SHP77 (cell line): ENCODE measurements around the gene CAMTA1.
"Not testable (repeated sequence)": the region's sequence is repeated elsewhere in the genome, so short reads cannot be mapped to it uniquely, and the experiment has no call there.

Experiments used
- DNase-seq, 2 experiments: peaks; one replicate each; lab custom pipeline; 2025; lab: John Stamatoyannopoulos, UW

Gene CAMTA1

DNA sequence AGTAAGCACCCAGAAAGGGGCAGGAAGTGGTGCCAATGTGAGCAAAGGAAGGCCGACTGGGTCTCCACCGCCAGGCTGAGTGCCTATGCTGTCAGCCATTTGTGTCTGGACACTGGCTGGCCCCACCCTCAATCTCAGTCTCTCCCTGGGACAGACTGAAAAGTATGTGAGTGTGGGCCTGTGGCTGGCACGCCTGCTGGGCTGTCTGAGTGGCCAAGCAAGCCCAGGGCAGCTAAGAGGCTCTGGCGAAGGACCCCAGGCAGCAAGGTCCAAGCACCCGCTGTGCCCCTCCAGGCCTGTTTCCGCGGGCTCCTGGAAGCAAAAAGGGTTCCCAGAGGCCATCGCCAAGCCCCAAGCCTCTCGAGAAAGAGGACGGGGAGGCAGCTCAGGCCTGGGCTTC lies 892.6 kb downstream of the CAMTA1 start:
- no peak for DNase-seq

GRCh38 chr1:7678491-7679158 lies 893.4 kb downstream of the CAMTA1 start:
- DNase-seq: no peak

DNA sequence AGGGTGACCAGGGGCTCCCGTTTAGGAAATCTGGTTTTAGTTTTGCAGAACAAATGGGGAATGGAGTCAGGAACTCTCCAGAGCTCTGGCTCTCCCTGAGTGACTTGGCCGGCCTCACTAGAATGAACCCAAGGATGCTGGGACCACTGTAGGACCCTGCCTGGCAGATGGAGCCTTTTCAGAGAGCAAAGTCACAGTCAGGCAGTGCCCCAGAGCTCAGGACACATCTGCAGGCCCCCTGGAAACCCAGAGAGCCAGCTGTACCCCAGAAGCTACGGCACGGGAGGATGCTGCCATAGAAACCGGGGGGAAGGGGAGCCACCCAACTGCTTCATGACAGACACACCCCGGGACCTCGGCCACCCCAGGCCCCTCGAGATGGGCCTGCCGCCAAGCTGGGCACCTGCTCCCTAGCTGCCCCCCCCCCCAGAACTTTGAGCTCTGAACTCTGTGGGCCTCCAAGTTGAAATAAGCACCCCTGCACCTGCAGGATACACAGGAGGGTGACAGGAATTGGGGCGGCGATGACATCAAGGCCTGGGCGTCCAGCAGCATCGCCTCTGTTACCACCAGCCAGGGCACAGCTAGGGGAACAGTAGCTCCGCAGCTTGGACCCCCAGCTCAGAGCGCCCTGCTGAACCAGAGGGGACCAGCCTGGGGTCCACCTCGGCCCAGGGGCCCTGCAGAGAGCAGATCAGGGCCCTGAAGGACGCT lies 894.1 kb downstream of the CAMTA1 start:
- DNase-seq: no peak

GRCh38 chr1:7679873-7680206 lies 894.6 kb downstream of the CAMTA1 start:
- no peak for DNase-seq

- peak; percentile 12 to 55 for DNase-seq
Observed at GRCh38 chr1:7680207-7680954, 895.1 kb downstream of the CAMTA1 start.

GRCh38 chr1:7680955-7681268 lies 895.7 kb downstream of the CAMTA1 start:
- no peak for DNase-seq

DNA sequence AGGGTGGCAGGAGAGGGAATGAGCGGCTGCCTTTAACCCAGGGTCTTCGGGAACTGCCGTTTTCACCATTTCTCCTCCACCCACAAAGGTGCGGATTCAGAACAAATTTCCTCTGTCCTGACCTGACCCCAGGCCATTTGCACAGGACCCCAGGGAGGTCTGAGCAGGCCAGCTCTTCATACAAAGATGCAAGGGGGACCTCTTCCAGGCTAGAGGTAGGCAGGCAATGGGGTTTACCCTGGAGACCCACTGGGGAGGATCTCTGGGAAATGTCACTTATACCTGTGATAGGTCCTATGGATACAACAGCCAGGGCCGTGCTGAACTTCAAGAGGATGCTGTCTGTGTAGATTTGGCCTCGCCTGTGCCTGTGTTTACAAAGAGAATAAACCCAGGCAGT lies 896.1 kb downstream of the CAMTA1 start:
- DNase-seq: no peak

- DNase-seq: no peak
Observed at GRCh38 chr1:7683521-7683920, 898.3 kb downstream of the CAMTA1 start.

DNA sequence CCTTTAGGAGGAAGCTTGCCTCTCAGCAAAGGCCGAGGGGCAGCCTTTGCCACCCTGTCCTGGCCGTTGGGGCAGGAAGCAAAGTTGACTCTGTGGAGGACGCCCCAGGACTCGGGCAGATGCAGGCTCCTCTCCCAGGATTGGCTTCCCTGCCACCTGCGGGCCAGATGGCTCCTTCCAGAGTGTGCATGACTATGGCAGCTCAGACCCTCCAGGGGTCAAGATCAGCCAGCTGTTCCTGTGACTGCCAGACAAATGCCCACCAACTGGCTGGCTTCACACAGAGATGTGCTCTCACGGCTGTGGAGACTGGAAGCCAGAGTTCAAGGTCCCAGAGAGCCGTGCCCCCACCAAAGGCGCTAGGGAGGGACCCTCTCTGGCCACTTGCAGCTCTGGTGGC lies 898.9 kb downstream of the CAMTA1 start:
- DNase-seq: no peak

- DNase-seq: no peak
Observed at GRCh38 chr1:7684861-7685635, 899.8 kb downstream of the CAMTA1 start.

DNA sequence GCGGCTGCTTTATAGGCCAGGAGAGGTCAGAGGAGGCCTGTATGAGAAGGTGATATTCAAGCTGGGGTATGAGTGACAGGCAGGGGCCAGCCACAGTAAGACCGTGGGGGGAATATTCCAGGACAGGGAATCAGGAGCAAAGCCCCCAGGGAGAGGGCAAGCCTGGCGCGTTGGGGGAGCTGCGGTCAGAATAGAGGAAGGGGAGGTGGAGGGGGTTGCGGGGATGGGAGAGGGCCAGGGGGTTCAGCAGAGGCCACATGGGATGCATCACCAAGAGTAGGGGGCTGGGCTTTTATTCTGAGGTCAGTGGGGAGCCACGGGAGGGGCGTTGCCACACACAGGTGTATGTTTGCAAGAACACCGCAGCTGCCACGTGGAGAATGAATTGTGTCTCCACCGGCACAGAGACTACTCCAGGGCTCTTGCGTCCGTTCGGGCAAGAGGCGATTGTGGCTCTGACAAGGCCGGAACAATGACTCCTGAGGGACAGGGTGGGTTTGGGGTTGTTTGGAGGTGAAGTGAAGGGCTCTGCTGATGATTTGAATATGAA lies 901.1 kb downstream of the CAMTA1 start:
- DNase-seq: no peak

GRCh38 chr1:7687411-7687810 lies 902.2 kb downstream of the CAMTA1 start:
- no peak for DNase-seq

DNA sequence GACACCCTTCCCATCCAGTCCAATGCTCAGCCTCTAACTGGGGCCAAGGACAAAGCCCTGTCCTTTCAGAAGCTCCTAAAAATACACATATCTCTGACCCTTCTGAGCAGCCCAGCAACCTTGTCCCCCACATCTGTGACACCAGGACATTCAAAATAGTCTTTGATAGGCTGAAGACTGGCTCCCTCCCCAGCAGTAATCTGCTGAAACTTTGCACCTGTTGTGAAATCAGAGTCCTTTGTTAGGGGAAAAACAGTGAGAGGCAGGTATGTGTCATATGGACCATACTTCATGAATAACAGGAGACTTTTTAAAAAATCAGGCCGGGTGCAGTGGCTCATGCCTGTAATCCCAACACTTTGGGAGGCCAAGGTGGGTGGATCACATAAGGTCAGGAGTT lies 903.4 kb downstream of the CAMTA1 start:
- DNase-seq: no peak

- DNase-seq: not testable (repeated sequence)
Observed at GRCh38 chr1:7689307-7689706, 904.1 kb downstream of the CAMTA1 start.

DNA sequence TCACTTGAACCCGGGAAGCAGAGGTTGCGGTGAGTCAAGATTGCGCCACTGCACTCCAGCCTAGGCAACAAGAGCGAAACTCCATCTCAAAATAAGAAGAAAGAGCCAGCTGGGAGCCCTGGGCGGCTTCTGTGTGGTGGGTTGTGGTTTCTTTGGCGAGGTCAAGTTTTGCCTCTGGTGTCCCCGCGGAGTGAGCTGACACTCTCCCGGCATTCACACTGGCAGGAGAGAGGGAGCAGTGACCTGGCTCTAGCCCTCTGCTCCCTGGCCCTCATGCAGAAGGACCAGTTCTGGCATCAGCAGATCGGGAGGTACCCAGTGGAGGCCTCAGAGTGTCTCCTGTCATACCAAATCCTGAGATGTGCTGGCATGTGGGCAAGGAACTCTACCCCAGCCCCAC lies 904.8 kb downstream of the CAMTA1 start:
- no peak for DNase-seq

- DNase-seq: peak; percentile 18 to 40
Observed at GRCh38 chr1:7690496-7691182, 905.4 kb downstream of the CAMTA1 start.

- no peak for DNase-seq
Observed at GRCh38 chr1:7691576-7691975, 906.3 kb downstream of the CAMTA1 start.

DNA sequence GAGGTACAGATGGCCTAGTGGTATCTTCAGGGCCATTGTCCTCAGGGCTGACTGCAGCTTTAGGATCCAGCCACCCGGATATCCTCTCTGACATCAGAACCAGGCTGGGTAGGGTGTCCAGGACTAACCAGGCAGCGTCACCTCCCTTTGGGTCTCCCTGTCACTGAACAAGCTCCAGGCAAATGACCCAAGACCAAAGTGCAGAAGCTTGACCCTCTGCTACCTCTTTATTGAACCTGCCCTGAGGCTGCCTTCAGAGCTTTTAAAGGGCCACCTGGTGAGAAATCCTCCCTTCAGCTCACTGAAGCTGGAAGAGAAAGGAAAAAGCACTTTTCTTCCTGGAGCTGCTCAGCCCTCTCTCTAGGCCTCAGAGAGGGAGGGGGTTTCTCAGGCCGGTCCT lies 906.8 kb downstream of the CAMTA1 start:
- no peak for DNase-seq

GRCh38 chr1:7693037-7693436 lies 907.8 kb downstream of the CAMTA1 start:
- DNase-seq: not testable (repeated sequence)

DNA sequence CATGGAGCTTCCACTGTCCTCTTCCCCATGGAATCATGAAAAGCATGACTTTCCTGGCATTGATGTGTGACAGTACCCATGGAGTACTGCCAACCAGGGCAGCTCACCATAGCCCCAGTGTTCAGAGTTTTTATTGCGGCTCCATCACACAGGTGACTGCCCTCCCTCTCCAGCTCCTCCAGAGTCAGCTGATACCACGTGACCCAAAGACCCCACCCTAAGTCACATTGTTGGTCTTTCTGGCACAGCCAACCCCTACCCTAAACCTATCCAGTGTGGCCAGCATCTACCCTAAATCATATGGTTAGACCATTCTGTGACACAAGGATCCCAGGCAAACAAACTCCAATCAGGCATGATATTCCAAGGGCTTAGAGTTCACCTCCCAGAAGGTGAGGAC lies 908.4 kb downstream of the CAMTA1 start:
- no peak for DNase-seq

GRCh38 chr1:7694600-7695496 lies 909.6 kb downstream of the CAMTA1 start:
- no peak for DNase-seq
